T-helper 1 cell (primary cell): ENCODE measurements around the gene AEBP2.
A peak's percentile ranks its signal among the peaks of the same experiment; 100 is the strongest.
"Not testable (repeated sequence)": the region's sequence is repeated elsewhere in the genome, so short reads cannot be mapped to it uniquely, and the experiment has no call there.

ENCODE experiments used
- DNase-seq, 5 donors: peaks; one replicate each; pipeline ENCODE4 v3.0.0-alpha.2; 2012 to 2020

Gene AEBP2

GRCh38 chr12:19421503-19422282 is 17.6 kb upstream of the AEBP2 start:
- DNase-seq = peak in 1 of 5 donors; percentile 17

- no peak for DNase-seq
Observed at GRCh38 chr12:19423166-19423930, 15.9 kb upstream of the AEBP2 start.

- DNase-seq = peak in 1 of 5 donors; percentile 16
Observed at GRCh38 chr12:19428246-19428645, 11.0 kb upstream of the AEBP2 start.

- DNase-seq = not testable (repeated sequence)
Observed at GRCh38 chr12:19429491-19429890, 9.8 kb upstream of the AEBP2 start.

GRCh38 chr12:19430988-19431387 is 8.3 kb upstream of the AEBP2 start:
- no peak for DNase-seq

- peak in 1 of 5 donors; percentile 86 for DNase-seq
Observed at GRCh38 chr12:19431407-19432308, 7.6 kb upstream of the AEBP2 start.

GRCh38 chr12:19432309-19433170 is 6.8 kb upstream of the AEBP2 start:
- no peak for DNase-seq

- peak in 1 of 5 donors; percentile 72 for DNase-seq
Observed at GRCh38 chr12:19434538-19434937, 4.8 kb upstream of the AEBP2 start.

GRCh38 chr12:19435831-19436497 is 3.3 kb upstream of the AEBP2 start:
- no peak for DNase-seq

GRCh38 chr12:19436931-19437330 is 2.4 kb upstream of the AEBP2 start:
- no peak for DNase-seq

GRCh38 chr12:19437996-19438395 is 1.3 kb upstream of the AEBP2 start:
- DNase-seq = no peak

GRCh38 chr12:19440019-19440858 is 947 bp downstream of the AEBP2 start:
- DNase-seq = peak; percentile 31 to 62 (median 41)

- DNase-seq = no peak
Observed at GRCh38 chr12:19440916-19441315, 1.6 kb downstream of the AEBP2 start.

- DNase-seq = no peak
Observed at GRCh38 chr12:19443585-19443984, 4.3 kb downstream of the AEBP2 start.

- DNase-seq = no peak
Observed at GRCh38 chr12:19444097-19444496, 4.8 kb downstream of the AEBP2 start.

- no peak for DNase-seq
Observed at GRCh38 chr12:19447386-19447785, 8.1 kb downstream of the AEBP2 start.

- DNase-seq = no peak
Observed at GRCh38 chr12:19449814-19450213, 10.5 kb downstream of the AEBP2 start.

GRCh38 chr12:19450362-19450761 is 11.1 kb downstream of the AEBP2 start:
- no peak for DNase-seq

- DNase-seq = no peak
Observed at GRCh38 chr12:19451196-19451595, 11.9 kb downstream of the AEBP2 start.

GRCh38 chr12:19453961-19454360 is 14.7 kb downstream of the AEBP2 start:
- DNase-seq = no peak
